ENCODE data around the gene TSPYL2. TPM values are rescaled to one million over a fixed set of nuclear protein-coding genes. Genes with fewer than 3 reads are reported as not detected.

The TSPYL2 gene
- total and polyA plus RNA-seq, 2 of the 8 experiments (the other 6 are each of a cell fraction or from before 2014, with no cell fraction given), result 13.4 to 13.7 TPM

GRCh38 chrX:53077207-53078197 is 4.7 kb upstream of the TSPYL2 start:
- no peaks in the 10 kb centered on the region for H3K36me3 ChIP-seq (ENCODE audit: control insufficient read depth in 2 of 4, insufficient read depth in 4 of 4, low read length in 3 of 4)
- no peaks in the 10 kb centered on the region for H3K9me3 ChIP-seq (ENCODE audit: insufficient read depth in 2 of 2, low read depth in 1 of 2, low read length in 1 of 2)
- no peak overlapping the region for H2BK5ac ChIP-seq (ENCODE audit: low read depth, low read length)
- no peak overlapping the region; the same call in 1 of the 2 replicates for H4K8ac ChIP-seq (ENCODE audit: extremely low read depth, insufficient read depth, low read length)
- peaks cover 0 to 2% (median 1%) of the 10 kb centered on the region in 4 experiments; a peak in 2 of 7 replicates for H3K4me1 ChIP-seq (replicated peaks in 1 of 4; ENCODE audit: control insufficient read depth in 3 of 4, insufficient read depth in 4 of 4, low read length in 3 of 4)
- DNase-seq (ENCODE audit: low read depth in 1 of 2, low spot score in 2 of 2), result no peak
- H3K4me3 ChIP-seq (ENCODE audit: extremely low read depth in 1 of 4, insufficient read depth in 2 of 4, low read depth in 3 of 4, low read length in 4 of 4), result no peak overlapping the region
- TF ChIP-seq MAX (IDR thresholded peaks at IDR 0.05) (no peak), RXRA (IDR thresholded peaks at IDR 0.05; ENCODE audit: insufficient read depth, low read depth, low read length) (no peak), CHD1 (IDR thresholded peaks at IDR 0.05; ENCODE audit: low read depth, low read length) (no peak)
- H3K27me3 ChIP-seq (replicated peaks in 1 of 4; ENCODE audit: control insufficient read depth in 3 of 4, extremely low read depth in 1 of 4, insufficient read depth in 3 of 4, low read length in 3 of 4), result no peaks in the 10 kb centered on the region
- H3K56ac ChIP-seq (replicated peaks; ENCODE audit: insufficient read length, low read depth, low read length), result no peak overlapping the region
- no peak overlapping the region for H3K27ac ChIP-seq (ENCODE audit: low read depth, low read length)
- POLR2A ChIA-PET (ENCODE audit: partially characterized antibody), result interaction anchor here (1.0 to 1.6 kb wide), 2 partner anchors 11 to 147 kb away, joined by 4 read pairs; no protein-coding TSS in a partner anchor
- H4K91ac ChIP-seq (replicated peaks; ENCODE audit: insufficient read length, low read length), result no peak overlapping the region
- H3K9ac ChIP-seq (replicated peaks in 1 of 4; ENCODE audit: extremely low read depth in 1 of 4, low read depth in 3 of 4, low read length in 3 of 4), result no peak overlapping the region
- H2AFZ ChIP-seq (ENCODE audit: low read length), result no peak overlapping the region
- H2BK15ac ChIP-seq (ENCODE audit: low read length), result no peak overlapping the region
- H3K79me2 ChIP-seq (ENCODE audit: control insufficient read depth in 1 of 2, insufficient read depth in 2 of 2, low read length in 2 of 2), result no peaks in the 10 kb centered on the region
- H3K14ac ChIP-seq (ENCODE audit: insufficient read length), result no peak overlapping the region
- H3K4ac ChIP-seq (replicated peaks; ENCODE audit: insufficient read length, low read depth, low read length), result no peak overlapping the region
- H3K4me2 ChIP-seq (ENCODE audit: insufficient read depth in 1 of 2, low read depth in 2 of 2, low read length in 2 of 2), result no peak overlapping the region
- no peak overlapping the region for H2AK5ac ChIP-seq (ENCODE audit: low read depth, low read length)
- H3K18ac ChIP-seq (ENCODE audit: extremely low read depth, low read length), result no peak overlapping the region
- CTCF ChIA-PET (ENCODE audit: partially characterized antibody), result interaction anchor here (0.6 to 1.4 kb wide), 2 partner anchors 9 to 11 kb away, joined by 3 to 5 read pairs; no protein-coding TSS in a partner anchor
- H4K20me1 ChIP-seq (replicated peaks in 1 of 2; ENCODE audit: control insufficient read depth in 1 of 2, insufficient read depth in 2 of 2, low read length in 2 of 2), result no peaks in the 10 kb centered on the region
- no peak for FAIRE-seq
- WGBS, 2 experiments (ENCODE audit: extremely low coverage in 1 of 2, insufficient coverage in 1 of 2, insufficient read length in 1 of 2, insufficient replicate concordance in 2 of 2, low coverage in 1 of 2, low lambda C conversion rate in 2 of 2, missing lambda C conversion rate in 1 of 2), result 94% methylated on average over 18 of the region's 27 CpGs; no CpG with 5 or more reads in 1 of the 2 experiments
- no peak overlapping the region for H2BK12ac ChIP-seq (ENCODE audit: low read depth, low read length)
- no peak overlapping the region for H4K5ac ChIP-seq (ENCODE audit: insufficient read length, low read depth, low read length)
- no peak overlapping the region for H3K23ac ChIP-seq (ENCODE audit: insufficient read length)
- no peaks in the 10 kb centered on the region; the same call in 1 of the 2 replicates for H3K23me2 ChIP-seq (ENCODE audit: low read depth, low read length)
- H3K79me1 ChIP-seq (ENCODE audit: low read depth, low read length), result no peaks in the 10 kb centered on the region
- no peak overlapping the region for H2BK120ac ChIP-seq (replicated peaks; ENCODE audit: low read depth, low read length)
- H2BK20ac ChIP-seq (ENCODE audit: low read length), result no peak overlapping the region
